ENCODE results near the gene CAMK4.

Gene CAMK4

GRCh38 chr5:111385970-111386831, 162.0 kb downstream of the CAMK4 start:
- H3K27ac ChIP-seq (ENCODE audit: low read depth, low read length), result no peak overlapping the region
- no peaks in the 10 kb centered on the region for H3F3A ChIP-seq (ENCODE audit: control insufficient read depth, insufficient read depth)
- TF ChIP-seq EZH2phosphoT487 (IDR thresholded peaks at IDR 0.05; ENCODE audit: borderline replicate concordance, low read length), result no peak
- TF ChIP-seq, protein P1, sequence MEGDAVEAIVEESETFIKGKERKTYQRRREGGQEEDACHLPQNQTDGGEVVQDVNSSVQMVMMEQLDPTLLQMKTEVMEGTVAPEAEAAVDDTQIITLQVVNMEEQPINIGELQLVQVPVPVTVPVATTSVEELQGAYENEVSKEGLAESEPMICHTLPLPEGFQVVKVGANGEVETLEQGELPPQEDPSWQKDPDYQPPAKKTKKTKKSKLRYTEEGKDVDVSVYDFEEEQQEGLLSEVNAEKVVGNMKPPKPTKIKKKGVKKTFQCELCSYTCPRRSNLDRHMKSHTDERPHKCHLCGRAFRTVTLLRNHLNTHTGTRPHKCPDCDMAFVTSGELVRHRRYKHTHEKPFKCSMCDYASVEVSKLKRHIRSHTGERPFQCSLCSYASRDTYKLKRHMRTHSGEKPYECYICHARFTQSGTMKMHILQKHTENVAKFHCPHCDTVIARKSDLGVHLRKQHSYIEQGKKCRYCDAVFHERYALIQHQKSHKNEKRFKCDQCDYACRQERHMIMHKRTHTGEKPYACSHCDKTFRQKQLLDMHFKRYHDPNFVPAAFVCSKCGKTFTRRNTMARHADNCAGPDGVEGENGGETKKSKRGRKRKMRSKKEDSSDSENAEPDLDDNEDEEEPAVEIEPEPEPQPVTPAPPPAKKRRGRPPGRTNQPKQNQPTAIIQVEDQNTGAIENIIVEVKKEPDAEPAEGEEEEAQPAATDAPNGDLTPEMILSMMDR (IDR thresholded peaks at IDR 0.05; ENCODE audit: low read depth, low read length, poor library complexity, severe bottlenecking), result no peak
- H3K27me3 ChIP-seq (ENCODE audit: control insufficient read depth, low read length), result no peaks in the 10 kb centered on the region
- no peaks in the 10 kb centered on the region for H3K9me2 ChIP-seq (replicated peaks; ENCODE audit: control insufficient read depth, low read length)
- H3K9me3 ChIP-seq (ENCODE audit: control insufficient read depth, insufficient read depth, low read length), result no peaks in the 10 kb centered on the region
- no peaks in the 10 kb centered on the region for H4K20me1 ChIP-seq (ENCODE audit: control insufficient read depth, insufficient read depth, low read depth, low read length)
- H3K4me2 ChIP-seq (ENCODE audit: low read length), result no peak overlapping the region
- H3K79me2 ChIP-seq (ENCODE audit: control insufficient read depth, low read length), result no peaks in the 10 kb centered on the region
- no peak overlapping the region for H3K4me3 ChIP-seq (ENCODE audit: low read length)
- H3K36me3 ChIP-seq (ENCODE audit: control insufficient read depth, low read length), result no peaks in the 10 kb centered on the region
- H3K4me1 ChIP-seq (ENCODE audit: control insufficient read depth, low read length), result no peaks in the 10 kb centered on the region

DNA sequence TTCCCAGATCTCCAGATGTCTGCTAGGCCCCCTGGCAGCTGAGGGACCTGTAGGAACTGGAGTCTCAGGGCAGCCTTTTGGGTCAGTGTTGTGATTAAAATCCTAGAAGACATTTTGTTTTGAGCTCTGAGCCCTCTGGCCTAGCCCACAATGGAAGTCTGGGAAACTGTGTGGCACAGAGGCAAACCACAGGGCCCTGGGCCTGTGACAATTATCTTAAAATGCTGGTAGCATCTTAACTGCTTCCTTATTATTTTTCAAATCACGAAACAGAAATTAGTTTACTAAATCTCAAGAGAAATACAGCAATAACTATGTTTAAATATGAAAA, 162.6 kb downstream of the CAMK4 start:
- Histone ChIP-seq H3K4me1 (ENCODE audit: control insufficient read depth, low read length) (no peaks in the 10 kb centered on the region), H3K79me2 (ENCODE audit: control insufficient read depth, low read length) (no peaks in the 10 kb centered on the region), H3K27ac (ENCODE audit: low read depth, low read length) (no peak overlapping the region), H3K36me3 (ENCODE audit: control insufficient read depth, low read length) (no peaks in the 10 kb centered on the region), H3K4me3 (ENCODE audit: low read length) (no peak overlapping the region), H3K4me2 (ENCODE audit: low read length) (no peak overlapping the region), H4K20me1 (ENCODE audit: control insufficient read depth, insufficient read depth, low read depth, low read length) (no peaks in the 10 kb centered on the region), H3K9me2 (replicated peaks; ENCODE audit: control insufficient read depth, low read length) (no peaks in the 10 kb centered on the region), H3F3A (ENCODE audit: control insufficient read depth, insufficient read depth) (no peaks in the 10 kb centered on the region), H3K27me3 (ENCODE audit: control insufficient read depth, low read length) (no peaks in the 10 kb centered on the region), H3K9me3 (ENCODE audit: control insufficient read depth, insufficient read depth, low read length) (no peaks in the 10 kb centered on the region)
- TF ChIP-seq EZH2phosphoT487 (IDR thresholded peaks at IDR 0.05; ENCODE audit: borderline replicate concordance, low read length), result no peak
- TF ChIP-seq, protein P1 (IDR thresholded peaks at IDR 0.05; ENCODE audit: low read depth, low read length, poor library complexity, severe bottlenecking), result no peak

GRCh38 chr5:111387361-111387760, 163.2 kb downstream of the CAMK4 start:
- H4K20me1 ChIP-seq (ENCODE audit: control insufficient read depth, insufficient read depth, low read depth, low read length), result no peaks in the 10 kb centered on the region
- no peaks in the 10 kb centered on the region for H3K9me3 ChIP-seq (ENCODE audit: control insufficient read depth, insufficient read depth, low read length)
- no peak overlapping the region for H3K4me2 ChIP-seq (ENCODE audit: low read length)
- TF ChIP-seq, protein P1 (IDR thresholded peaks at IDR 0.05; ENCODE audit: low read depth, low read length, poor library complexity, severe bottlenecking), result no peak
- TF ChIP-seq EZH2phosphoT487 (IDR thresholded peaks at IDR 0.05; ENCODE audit: borderline replicate concordance, low read length), result no peak
- no peak overlapping the region for H3K27ac ChIP-seq (ENCODE audit: low read depth, low read length)
- H3K27me3 ChIP-seq (ENCODE audit: control insufficient read depth, low read length), result no peaks in the 10 kb centered on the region
- no peaks in the 10 kb centered on the region for H3K9me2 ChIP-seq (replicated peaks; ENCODE audit: control insufficient read depth, low read length)
- no peaks in the 10 kb centered on the region for H3F3A ChIP-seq (ENCODE audit: control insufficient read depth, insufficient read depth)
- H3K4me1 ChIP-seq (ENCODE audit: control insufficient read depth, low read length), result no peaks in the 10 kb centered on the region
- H3K79me2 ChIP-seq (ENCODE audit: control insufficient read depth, low read length), result no peaks in the 10 kb centered on the region
- H3K36me3 ChIP-seq (ENCODE audit: control insufficient read depth, low read length), result no peaks in the 10 kb centered on the region
- no peak overlapping the region for H3K4me3 ChIP-seq (ENCODE audit: low read length)
